HG03196 (cell line): Measurements from ENCODE around the gene SLC22A2.

ENCODE experiments used
- ATAC-seq: cut with Tn5 transposase; IDR thresholded peaks from one replicate; pipeline ENCODE4 v1.9.1; 2021; ENCODE audit not compliant: unreplicated experiment

SLC22A2 gene

GRCh38 chr6:160172704-160173103 is 85.9 kb downstream of the SLC22A2 start:
- ATAC-seq: no peak

DNA sequence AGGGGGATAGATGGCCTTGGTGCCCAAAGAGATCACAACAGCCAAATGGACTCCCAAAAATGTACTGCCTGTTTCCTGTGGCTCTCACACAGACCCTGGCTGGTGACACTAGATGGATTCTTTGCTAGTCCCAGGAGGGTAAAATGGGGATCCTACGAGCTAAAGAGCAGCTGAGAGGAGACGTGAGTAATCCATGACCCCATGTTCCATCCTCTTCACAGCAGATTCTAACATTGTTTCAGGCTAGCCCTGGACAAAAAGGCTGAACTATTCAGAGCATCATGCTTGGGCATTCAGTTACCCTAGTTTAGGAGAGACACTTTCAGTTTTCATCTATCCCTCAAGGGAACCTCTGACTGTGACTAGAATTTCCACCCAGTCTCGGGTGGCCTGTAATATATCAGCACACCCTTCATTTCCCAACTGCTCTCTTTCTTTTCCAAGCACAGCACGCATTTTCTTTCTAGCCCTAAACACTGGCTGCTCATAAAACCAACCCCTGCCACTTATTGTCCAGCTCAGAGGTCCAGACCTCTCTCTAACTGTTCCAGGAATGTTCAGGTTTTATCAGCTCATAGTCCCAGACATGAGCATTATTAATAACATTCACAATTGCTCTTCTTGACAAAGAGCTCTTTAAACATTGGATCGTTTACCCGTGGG is 88.5 kb downstream of the SLC22A2 start:
- no peak for ATAC-seq

DNA sequence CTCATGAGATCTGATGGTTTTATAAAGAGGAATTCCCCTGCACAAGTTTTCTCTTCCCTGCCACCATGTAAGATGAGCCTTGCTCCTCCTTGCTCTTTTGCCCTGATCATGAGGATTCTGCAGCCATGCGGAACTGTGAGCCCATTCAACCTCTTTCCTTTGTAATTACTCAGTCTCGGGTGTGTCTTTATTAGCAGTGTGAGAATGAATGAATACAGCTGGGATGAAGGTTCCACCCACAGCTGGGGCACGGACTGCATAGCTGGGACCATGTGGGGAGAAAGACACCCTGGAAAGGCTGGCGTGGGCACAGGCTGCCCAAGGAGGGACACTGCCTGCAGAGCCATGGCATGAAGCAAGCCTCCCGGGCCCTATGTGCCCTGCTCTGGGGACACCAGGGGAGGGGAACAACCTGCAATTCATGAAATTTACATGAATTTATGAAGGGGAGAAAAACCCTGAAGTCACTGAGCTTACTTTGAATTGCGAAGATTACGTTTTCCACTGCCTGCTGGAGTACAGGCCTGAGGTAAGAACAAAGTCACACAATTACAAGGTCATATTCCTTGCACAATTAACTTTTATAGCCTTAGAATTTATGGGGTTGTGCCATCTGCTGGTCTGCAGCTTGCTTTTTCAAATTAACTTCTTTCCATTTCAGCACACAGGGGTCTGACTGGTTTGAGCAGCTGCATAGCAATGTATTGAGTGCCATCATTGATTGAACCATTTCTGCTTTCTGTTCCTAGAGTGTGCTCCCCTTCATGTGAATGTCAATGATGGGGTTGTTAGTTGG is 90.8 kb downstream of the SLC22A2 start:
- ATAC-seq: no peak
